Measurements from ENCODE around the gene STRAP.

DNA sequence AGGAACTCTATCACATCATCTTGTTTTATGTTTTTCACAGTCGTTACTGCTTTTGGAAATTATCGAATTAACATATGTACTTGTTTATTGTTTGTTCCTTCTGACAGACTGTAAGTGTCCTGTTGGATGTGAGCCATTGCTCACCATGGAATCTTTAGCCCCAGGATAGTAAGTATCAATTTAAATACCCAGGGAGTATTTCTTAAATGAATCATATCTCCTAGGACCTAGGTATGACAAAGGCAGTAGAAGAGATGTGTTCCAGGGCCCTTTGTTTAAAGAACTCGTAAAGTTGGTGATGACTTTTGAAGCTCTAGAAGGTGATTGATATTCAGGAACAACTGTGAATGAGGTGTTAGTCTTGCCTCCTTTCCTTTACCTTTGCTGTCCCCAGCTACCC is 30.3 kb upstream of the STRAP start:
- TF ChIP-seq, protein P1, sequence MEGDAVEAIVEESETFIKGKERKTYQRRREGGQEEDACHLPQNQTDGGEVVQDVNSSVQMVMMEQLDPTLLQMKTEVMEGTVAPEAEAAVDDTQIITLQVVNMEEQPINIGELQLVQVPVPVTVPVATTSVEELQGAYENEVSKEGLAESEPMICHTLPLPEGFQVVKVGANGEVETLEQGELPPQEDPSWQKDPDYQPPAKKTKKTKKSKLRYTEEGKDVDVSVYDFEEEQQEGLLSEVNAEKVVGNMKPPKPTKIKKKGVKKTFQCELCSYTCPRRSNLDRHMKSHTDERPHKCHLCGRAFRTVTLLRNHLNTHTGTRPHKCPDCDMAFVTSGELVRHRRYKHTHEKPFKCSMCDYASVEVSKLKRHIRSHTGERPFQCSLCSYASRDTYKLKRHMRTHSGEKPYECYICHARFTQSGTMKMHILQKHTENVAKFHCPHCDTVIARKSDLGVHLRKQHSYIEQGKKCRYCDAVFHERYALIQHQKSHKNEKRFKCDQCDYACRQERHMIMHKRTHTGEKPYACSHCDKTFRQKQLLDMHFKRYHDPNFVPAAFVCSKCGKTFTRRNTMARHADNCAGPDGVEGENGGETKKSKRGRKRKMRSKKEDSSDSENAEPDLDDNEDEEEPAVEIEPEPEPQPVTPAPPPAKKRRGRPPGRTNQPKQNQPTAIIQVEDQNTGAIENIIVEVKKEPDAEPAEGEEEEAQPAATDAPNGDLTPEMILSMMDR (IDR thresholded peaks at IDR 0.05): no peak
- TF ChIP-seq POLR2A (IDR thresholded peaks at IDR 0.05) (no peak), EP300 (IDR thresholded peaks at IDR 0.05) (no peak)
